Endothelial cell of umbilical vein (primary cell): ENCODE measurements around the gene CNPY1.

Source experiments
- CTCF ChIP-seq, 2 donors: IDR thresholded peaks; 1 replicate in 1 of 2; 2 replicates in 1 of 2; pipeline ENCODE4 v1.5.1; 2011; ENCODE audit warnings: low read length in 2 of 2, mild to moderate bottlenecking in 2 of 2, moderate library complexity in 2 of 2, control low read depth in 1 of 2, inconsistent platforms in 1 of 2, low read depth in 1 of 2; ENCODE audit not compliant: insufficient read depth in 1 of 2; ENCODE audit errors: extremely low read depth in 1 of 2
- EZH2 ChIP-seq: IDR thresholded peaks from 2 replicates; pipeline ENCODE4 v1.6.1; 2012; ENCODE audit warnings: borderline replicate concordance, low read depth, mild to moderate bottlenecking, moderate library complexity, low read length, inconsistent platforms; ENCODE audit not compliant: severe bottlenecking
- FOS ChIP-seq: IDR thresholded peaks from 2 replicates; pipeline ENCODE4 v1.6.1; 2011; ENCODE audit warnings: mild to moderate bottlenecking, low read length, moderate library complexity, borderline replicate concordance; ENCODE audit not compliant: insufficient read depth
- GATA2 ChIP-seq: IDR thresholded peaks from 2 replicates; pipeline ENCODE4 v1.7.0; 2011; ENCODE audit warnings: low read depth, mild to moderate bottlenecking, moderate library complexity, mixed read lengths, low read length; ENCODE audit not compliant: insufficient read length, insufficient read depth
- JUN ChIP-seq: IDR thresholded peaks from 2 replicates; pipeline ENCODE4 v1.6.1; 2011; ENCODE audit warnings: borderline replicate concordance, low read depth; ENCODE audit not compliant: insufficient read length, insufficient read depth
- MAX ChIP-seq: IDR thresholded peaks from 2 replicates; pipeline ENCODE4 v1.6.1; 2011; ENCODE audit not compliant: insufficient read depth, insufficient read length
- POLR2A ChIP-seq: IDR thresholded peaks from 2 replicates; pipeline ENCODE4 v1.6.1; 2012; ENCODE audit warnings: low read depth, mild to moderate bottlenecking, control low read depth, low read length
- POLR2AphosphoS5 ChIP-seq: IDR thresholded peaks from 2 replicates; pipeline ENCODE4 v1.6.1; 2012; ENCODE audit warnings: low read depth, mild to moderate bottlenecking, control low read depth, low read length, moderate library complexity; ENCODE audit not compliant: insufficient read depth

- TF ChIP-seq POLR2AphosphoS5 (no peak), CTCF (IDR thresholded peaks at IDR 0.05; ENCODE audit: extremely low read depth in 1 of 2, insufficient read depth in 1 of 2, low read depth in 1 of 2, low read length in 2 of 2) (no peak), EZH2 (no peak), POLR2A (no peak), MAX (no peak), JUN (no peak), FOS (no peak), GATA2 (no peak)
Measured at GRCh38 chr7:155576900-155577508, 30.6 kb upstream of the CNPY1 start.
